ENCODE measurements around the gene OR1Q1.

DNA sequence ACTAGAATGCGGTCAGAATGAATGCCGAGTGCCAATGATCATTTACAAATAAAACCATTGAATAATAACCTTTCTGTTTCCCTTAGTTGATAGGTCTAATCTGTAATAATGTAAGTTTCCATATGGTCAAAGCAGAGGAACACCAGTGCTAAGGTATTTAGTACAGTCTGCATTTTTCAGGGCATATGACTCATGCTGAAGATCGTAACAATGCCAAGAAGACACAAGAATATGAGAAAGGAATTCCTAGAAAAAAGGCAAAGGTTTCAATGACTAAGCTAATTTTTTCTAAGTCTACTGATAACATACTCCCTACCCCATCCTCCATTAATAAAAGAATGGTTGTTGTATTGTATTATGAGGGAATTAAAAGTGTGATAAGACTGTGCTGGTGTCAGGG is 34.2 kb upstream of the OR1Q1 start:
- no peak for TF ChIP-seq POLR2A (IDR thresholded peaks at IDR 0.05; ENCODE audit: low read depth, low read length)
- TF ChIP-seq POLR2AphosphoS5 (IDR thresholded peaks at IDR 0.05; ENCODE audit: low read depth, low read length) = no peak
- no peak for TF ChIP-seq TAF1 (IDR thresholded peaks at IDR 0.05; ENCODE audit: borderline replicate concordance, low read depth, low read length)

Measured in GM12892 (cell line).